GM12864 (cell line): ENCODE data around the gene CD52.

Source experiments
- DNase-seq: peaks from one replicate; pipeline ENCODE4 v3.0.0-alpha.2; 2011; ENCODE audit warnings: low read depth
- H3K4me3 ChIP-seq: 2 replicates; pipeline ENCODE4 v1.5.1; 2011; ENCODE audit warnings: mild to moderate bottlenecking, low read depth, low read length, control low read depth
- TF ChIP-seq, protein P1 (sequence below): IDR thresholded peaks from 2 replicates; pipeline ENCODE4 v1.5.1; 2011; ENCODE audit warnings: low read depth, mild to moderate bottlenecking, moderate library complexity, low read length, control low read depth, inconsistent platforms; ENCODE audit errors: missing control alignments

Gene CD52

DNA sequence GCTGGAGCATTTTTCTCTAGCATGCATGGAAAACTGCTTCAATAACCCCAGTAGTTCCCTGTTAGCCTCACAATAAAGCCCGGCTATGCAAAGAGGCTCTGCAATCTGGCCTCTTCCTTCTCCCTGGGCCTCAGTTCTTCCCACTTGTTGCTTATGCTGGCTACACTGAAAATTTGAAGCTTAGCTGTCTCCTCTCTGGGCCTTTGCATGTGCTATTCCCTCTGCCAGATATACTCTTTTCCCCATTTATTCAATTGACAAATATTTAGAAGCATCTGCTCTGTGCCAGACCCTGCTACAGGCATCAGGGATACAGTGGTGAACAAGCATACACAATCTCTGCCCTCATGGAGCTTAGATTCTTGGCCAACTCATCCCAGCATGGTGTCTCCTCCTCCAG, 20.9 kb downstream of the CD52 start:
- TF ChIP-seq, protein P1, sequence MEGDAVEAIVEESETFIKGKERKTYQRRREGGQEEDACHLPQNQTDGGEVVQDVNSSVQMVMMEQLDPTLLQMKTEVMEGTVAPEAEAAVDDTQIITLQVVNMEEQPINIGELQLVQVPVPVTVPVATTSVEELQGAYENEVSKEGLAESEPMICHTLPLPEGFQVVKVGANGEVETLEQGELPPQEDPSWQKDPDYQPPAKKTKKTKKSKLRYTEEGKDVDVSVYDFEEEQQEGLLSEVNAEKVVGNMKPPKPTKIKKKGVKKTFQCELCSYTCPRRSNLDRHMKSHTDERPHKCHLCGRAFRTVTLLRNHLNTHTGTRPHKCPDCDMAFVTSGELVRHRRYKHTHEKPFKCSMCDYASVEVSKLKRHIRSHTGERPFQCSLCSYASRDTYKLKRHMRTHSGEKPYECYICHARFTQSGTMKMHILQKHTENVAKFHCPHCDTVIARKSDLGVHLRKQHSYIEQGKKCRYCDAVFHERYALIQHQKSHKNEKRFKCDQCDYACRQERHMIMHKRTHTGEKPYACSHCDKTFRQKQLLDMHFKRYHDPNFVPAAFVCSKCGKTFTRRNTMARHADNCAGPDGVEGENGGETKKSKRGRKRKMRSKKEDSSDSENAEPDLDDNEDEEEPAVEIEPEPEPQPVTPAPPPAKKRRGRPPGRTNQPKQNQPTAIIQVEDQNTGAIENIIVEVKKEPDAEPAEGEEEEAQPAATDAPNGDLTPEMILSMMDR: no peak
- no peak overlapping the region for H3K4me3 ChIP-seq
- no peak for DNase-seq

- TF ChIP-seq, protein P1: no peak
- H3K4me3 ChIP-seq: no peak overlapping the region
- DNase-seq: no peak
Observed at GRCh38 chr1:26340047-26340481, 22.3 kb downstream of the CD52 start.

DNA sequence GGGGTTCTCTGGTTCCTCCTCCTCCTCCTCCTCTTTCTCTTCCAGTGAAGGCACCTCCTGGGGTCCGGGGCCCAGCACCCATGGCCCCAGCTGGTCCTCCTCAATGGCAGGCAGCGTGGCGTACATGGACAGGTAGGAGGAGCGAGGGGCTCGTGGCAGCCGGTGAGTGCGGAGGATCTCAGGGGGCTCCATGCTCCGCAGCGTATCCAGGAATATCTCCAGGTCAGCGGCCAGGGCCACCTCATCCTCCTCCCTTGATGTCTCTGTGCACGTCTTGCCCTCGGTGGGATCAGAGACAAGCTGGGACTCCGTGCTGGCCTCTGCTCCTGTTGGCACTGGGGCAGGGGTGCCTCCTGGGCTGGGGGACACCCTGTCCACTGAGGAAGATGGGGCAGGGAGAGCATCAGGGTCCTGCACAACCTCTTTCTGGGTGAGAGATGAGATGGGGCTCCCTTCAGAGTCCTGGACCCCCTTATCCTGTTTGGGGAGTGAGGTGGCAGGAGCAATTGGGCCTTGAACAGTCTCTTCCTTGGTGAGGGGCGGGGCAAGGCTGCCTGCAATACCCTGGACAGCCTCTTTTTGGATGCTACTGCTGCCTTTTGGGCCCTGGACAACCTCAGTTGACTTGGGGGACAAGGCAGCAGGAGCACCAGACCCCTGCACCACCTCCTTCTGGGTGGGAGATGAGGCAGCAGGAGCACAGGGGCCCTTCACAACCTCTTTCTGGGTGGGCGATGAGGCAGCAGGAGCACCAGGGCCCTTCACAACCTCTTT, 26.6 kb downstream of the CD52 start:
- TF ChIP-seq, protein P1: no peak
- no peak for DNase-seq
- no peak overlapping the region for H3K4me3 ChIP-seq

DNA sequence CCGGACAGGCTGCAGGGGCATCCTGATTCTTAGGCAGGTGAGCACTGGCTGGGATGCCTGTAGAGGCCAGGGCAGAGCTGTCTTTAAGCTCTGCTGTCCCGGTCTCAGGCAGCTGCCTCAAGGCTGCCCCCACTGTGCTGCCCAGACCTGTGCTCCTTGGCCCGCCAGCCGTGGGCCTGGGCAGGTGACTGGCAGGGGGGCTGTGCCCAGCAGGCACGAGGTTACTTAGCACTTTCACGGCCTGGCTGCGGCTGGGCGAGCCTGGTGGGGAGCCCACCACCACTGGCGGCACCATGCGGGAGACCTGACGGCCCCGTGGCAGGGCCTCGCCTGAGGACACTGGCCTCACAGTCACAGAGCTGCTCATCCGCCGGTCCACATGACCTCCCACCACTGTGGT, 28.0 kb downstream of the CD52 start:
- no peak overlapping the region for H3K4me3 ChIP-seq
- TF ChIP-seq, protein P1: no peak
- no peak for DNase-seq

- H3K4me3 ChIP-seq: no peak overlapping the region
- no peak for DNase-seq
- TF ChIP-seq, protein P1: no peak
Observed at GRCh38 chr1:26346274-26347033, 28.7 kb downstream of the CD52 start.

DNA sequence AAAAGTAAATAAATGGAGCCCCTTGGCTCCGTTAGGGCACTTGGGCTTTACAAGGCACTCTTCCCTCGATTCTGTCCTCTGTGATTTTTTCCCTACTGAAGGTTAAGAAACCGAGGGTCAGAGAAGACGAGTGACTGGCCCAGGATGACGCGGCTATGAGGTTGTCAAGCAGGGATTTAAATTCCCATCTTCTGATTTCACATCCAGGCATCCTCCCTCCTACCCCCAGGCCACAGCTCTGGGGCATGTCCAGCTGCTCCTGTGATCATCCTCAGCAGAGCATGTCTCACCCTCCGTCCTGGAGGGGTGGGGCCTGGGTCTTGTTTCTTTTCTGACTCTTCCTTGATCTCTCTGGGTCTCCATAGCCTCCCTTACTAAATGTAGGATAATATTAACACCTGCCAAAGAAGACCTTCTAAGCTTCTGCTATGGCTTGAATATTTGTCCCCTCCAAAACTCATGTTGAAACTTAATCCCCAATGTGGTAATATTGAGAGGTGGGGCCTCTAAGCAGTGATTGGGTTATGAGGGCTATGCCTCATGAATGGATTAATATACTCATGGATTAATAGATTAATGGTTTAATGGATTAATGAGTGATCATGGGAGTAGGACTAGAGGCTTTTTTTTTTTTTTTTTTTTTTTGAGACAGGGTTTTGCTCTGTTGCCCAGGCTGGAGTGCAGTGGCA, 31.6 kb downstream of the CD52 start:
- DNase-seq: no peak
- H3K4me3 ChIP-seq: no peak overlapping the region
- TF ChIP-seq, protein P1: no peak
